ENCODE measurements around the gene AGMO.

DNA sequence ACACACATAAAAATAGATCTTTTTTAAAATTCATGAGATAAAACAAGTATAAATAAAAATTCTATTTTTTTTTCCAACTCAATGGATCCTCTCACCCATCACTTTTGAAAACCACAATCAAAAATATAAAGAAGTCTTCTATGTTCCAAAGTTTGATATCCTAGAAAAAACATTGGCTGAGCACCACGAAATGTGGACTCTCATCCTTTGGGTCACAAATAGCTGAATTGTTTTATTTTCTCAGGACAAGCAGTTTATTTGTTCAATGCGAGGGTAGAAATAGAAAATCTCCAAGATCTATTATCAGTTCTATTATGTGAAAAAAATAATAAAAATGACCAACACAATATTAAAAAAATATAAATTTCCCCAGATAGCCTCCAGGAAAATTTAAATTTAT lies 348.7 kb downstream of the AGMO start:
- TF ChIP-seq, protein P1, sequence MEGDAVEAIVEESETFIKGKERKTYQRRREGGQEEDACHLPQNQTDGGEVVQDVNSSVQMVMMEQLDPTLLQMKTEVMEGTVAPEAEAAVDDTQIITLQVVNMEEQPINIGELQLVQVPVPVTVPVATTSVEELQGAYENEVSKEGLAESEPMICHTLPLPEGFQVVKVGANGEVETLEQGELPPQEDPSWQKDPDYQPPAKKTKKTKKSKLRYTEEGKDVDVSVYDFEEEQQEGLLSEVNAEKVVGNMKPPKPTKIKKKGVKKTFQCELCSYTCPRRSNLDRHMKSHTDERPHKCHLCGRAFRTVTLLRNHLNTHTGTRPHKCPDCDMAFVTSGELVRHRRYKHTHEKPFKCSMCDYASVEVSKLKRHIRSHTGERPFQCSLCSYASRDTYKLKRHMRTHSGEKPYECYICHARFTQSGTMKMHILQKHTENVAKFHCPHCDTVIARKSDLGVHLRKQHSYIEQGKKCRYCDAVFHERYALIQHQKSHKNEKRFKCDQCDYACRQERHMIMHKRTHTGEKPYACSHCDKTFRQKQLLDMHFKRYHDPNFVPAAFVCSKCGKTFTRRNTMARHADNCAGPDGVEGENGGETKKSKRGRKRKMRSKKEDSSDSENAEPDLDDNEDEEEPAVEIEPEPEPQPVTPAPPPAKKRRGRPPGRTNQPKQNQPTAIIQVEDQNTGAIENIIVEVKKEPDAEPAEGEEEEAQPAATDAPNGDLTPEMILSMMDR (conservative IDR thresholded peaks at IDR 0.05), result no peak
- no peak for TF ChIP-seq ZFX (IDR thresholded peaks at IDR 0.05)
